Urinary bladder (tissue), 4 donors: ENCODE data around the gene DRAXIN. TPM values are rescaled to one million over a fixed set of nuclear protein-coding genes. Genes with fewer than 3 reads are reported as not detected.

Experiments used
- DNase-seq: peaks from one replicate; pipeline ENCODE4 v3.0.0-alpha.2; 2015; ENCODE audit errors: extremely low spot score
- H3K27ac ChIP-seq: one replicate; pipeline ENCODE4 v1.5.1; 2013; ENCODE audit warnings: low read depth, mild to moderate bottlenecking, moderate library complexity
- H3K36me3 ChIP-seq: one replicate; pipeline ENCODE4 v1.6.1; 2013; ENCODE audit warnings: mild to moderate bottlenecking, moderate library complexity; ENCODE audit not compliant: insufficient read depth
- H3K4me1 ChIP-seq: one replicate; pipeline ENCODE4 v1.6.1; 2013; ENCODE audit warnings: mild to moderate bottlenecking, moderate library complexity; ENCODE audit not compliant: insufficient read depth
- H3K4me3 ChIP-seq: one replicate; pipeline ENCODE4 v1.5.1; 2013; ENCODE audit warnings: low read depth, low read length
- WGBS: extraction: QIAGEN DNeasy Blood & Tissue Kit; methylation state at CpG from one replicate; pipeline ENCODE4 v1.1.7; 2013; 5-methylcytosine and 5-hydroxymethylcytosine counted together
- polyA plus RNA-seq: library from polyadenylated mRNA; stranded (reverse); fragments of 200-250 nt; gene quantifications from one replicate; pipeline ENCODE4 v1.2.3, GENCODE V29; 2013
- total RNA-seq: library from RNA; depleted of rRNA; stranded (reverse); fragments of >200 nt; gene quantifications from one replicate; pipeline ENCODE4 v1.2.3, GENCODE V29; 2014
- donor health status: healthy with polysubstance abuse.
- donor health status: healthy.

DRAXIN gene
- total and polyA plus RNA-seq, 2 donors, result 0.01 to 0.21 TPM

GRCh38 chr1:11735854-11736745 lies 44.6 kb downstream of the DRAXIN start, which contains the start of gene AGTRAP:
TSS of gene AGTRAP (plus strand) at chr1:11736136. CDS start at chr1:11736209, 73 bp downstream.
- Histone ChIP-seq H3K36me3 (no peaks in the 10 kb centered on the region), H3K4me1 (no peaks in the 10 kb centered on the region), H3K27ac (peak within 1 kb of the TSS; percentile 73), H3K4me3 (peak within 1 kb of the TSS; percentile 70)
- DNase-seq, result no peak
- WGBS, result under 1% methylated on average over 59 of the region's 59 CpGs

- Histone ChIP-seq H3K36me3 (no peaks in the 10 kb centered on the region), H3K4me1 (no peaks in the 10 kb centered on the region), H3K27ac (peak overlapping the region; percentile 73), H3K4me3 (peak overlapping the region; percentile 70)
- WGBS, result 12% methylated on average over 15 of the region's 15 CpGs
- no peak for DNase-seq
These were observed 45.5 kb downstream of the DRAXIN start for GRCh38 chr1:11736746-11737639.

- 76% methylated on average over 2 of the region's 2 CpGs for WGBS
- Histone ChIP-seq H3K4me1 (no peaks in the 10 kb centered on the region), H3K4me3 (no peak overlapping the region), H3K27ac (no peak overlapping the region), H3K36me3 (no peaks in the 10 kb centered on the region)
- DNase-seq, result no peak
These were observed 46.6 kb downstream of the DRAXIN start for GRCh38 chr1:11738096-11738495.

- DNase-seq, result no peak
- Histone ChIP-seq H3K27ac (no peak overlapping the region), H3K4me1 (no peaks in the 10 kb centered on the region), H3K4me3 (no peak overlapping the region), H3K36me3 (no peaks in the 10 kb centered on the region)
- 88% methylated on average over 6 of the region's 6 CpGs for WGBS
These were observed 47.3 kb downstream of the DRAXIN start for GRCh38 chr1:11738783-11739182.

- H3K4me3 ChIP-seq, result no peak overlapping the region
- no peaks in the 10 kb centered on the region for H3K36me3 ChIP-seq
- H3K4me1 ChIP-seq, result no peaks in the 10 kb centered on the region
- 62% methylated on average over 15 of the region's 15 CpGs for WGBS
- no peak overlapping the region for H3K27ac ChIP-seq
- DNase-seq, result no peak
These were observed 49.0 kb downstream of the DRAXIN start for GRCh38 chr1:11740258-11741192.

GRCh38 chr1:11741482-11741881 lies 50.0 kb downstream of the DRAXIN start:
- Histone ChIP-seq H3K27ac (no peak overlapping the region), H3K4me3 (no peak overlapping the region), H3K4me1 (no peaks in the 10 kb centered on the region), H3K36me3 (no peaks in the 10 kb centered on the region)
- WGBS, result 93% methylated on average over 4 of the region's 4 CpGs
- no peak for DNase-seq

GRCh38 chr1:11741919-11742558 lies 50.5 kb downstream of the DRAXIN start:
- H3K4me3 ChIP-seq, result no peak overlapping the region
- H3K4me1 ChIP-seq, result no peaks in the 10 kb centered on the region
- no peak for DNase-seq
- 73% methylated on average over 5 of the region's 5 CpGs for WGBS
- no peak overlapping the region for H3K27ac ChIP-seq
- no peaks in the 10 kb centered on the region for H3K36me3 ChIP-seq

GRCh38 chr1:11744287-11744686 lies 52.8 kb downstream of the DRAXIN start:
- no peak for DNase-seq
- Histone ChIP-seq H3K36me3 (no peaks in the 10 kb centered on the region), H3K4me1 (no peaks in the 10 kb centered on the region), H3K4me3 (no peak overlapping the region), H3K27ac (no peak overlapping the region)
- WGBS, result 78% methylated on average over 9 of the region's 9 CpGs

- Histone ChIP-seq H3K4me1 (no peaks in the 10 kb centered on the region), H3K36me3 (no peaks in the 10 kb centered on the region), H3K4me3 (no peak overlapping the region), H3K27ac (no peak overlapping the region)
- DNase-seq, result no peak
- WGBS, result 86% methylated on average over 6 of the region's 6 CpGs
These were observed 54.6 kb downstream of the DRAXIN start for GRCh38 chr1:11746092-11746491.

GRCh38 chr1:11746795-11747487 lies 55.4 kb downstream of the DRAXIN start:
- Histone ChIP-seq H3K36me3 (no peaks in the 10 kb centered on the region), H3K4me1 (no peaks in the 10 kb centered on the region), H3K27ac (no peak overlapping the region), H3K4me3 (no peak overlapping the region)
- 84% methylated on average over 20 of the region's 20 CpGs for WGBS
- DNase-seq, result no peak

- Histone ChIP-seq H3K36me3 (no peaks in the 10 kb centered on the region), H3K4me3 (no peak overlapping the region), H3K4me1 (no peaks in the 10 kb centered on the region), H3K27ac (no peak overlapping the region)
- DNase-seq, result no peak
- WGBS, result 94% methylated on average over 27 of the region's 27 CpGs
These were observed 57.0 kb downstream of the DRAXIN start for GRCh38 chr1:11748294-11749202.
